SK-N-SH treated with all-trans-retinoic acid at 6 μM for 48 hours (cell line): Measurements from ENCODE around the gene TMBIM4.

Experiments
- ATAC-seq: fragments of 200-7000 bp; cut with Tn5 transposase; 3 replicates; pipeline ENCODE4 v1.9.1; 2020; ENCODE audit warnings: mild to moderate bottlenecking, moderate library complexity
- ARNTL ChIP-seq: fragments of 450-650 bp; formaldehyde crosslinking; IDR thresholded peaks from 2 replicates; pipeline ENCODE4 v1.5.0; 2020; ENCODE audit warnings: low read depth, mild to moderate bottlenecking, moderate library complexity, borderline replicate concordance
- CSDC2 ChIP-seq: fragments of 250-450 bp; sonication (Bioruptor Pico); IDR thresholded peaks from 2 replicates; pipeline ENCODE4 v1.5.0; 2020; ENCODE audit warnings: mild to moderate bottlenecking, moderate library complexity
- CSRNP3 ChIP-seq: fragments of 250-450 bp; sonication (Bioruptor Pico); IDR thresholded peaks from 2 replicates; pipeline ENCODE4 v1.5.1; 2021; ENCODE audit warnings: mild to moderate bottlenecking, moderate library complexity
- ESRRG ChIP-seq: fragments of 250-450 bp; sonication (Bioruptor Pico); IDR thresholded peaks from 2 replicates; pipeline ENCODE4 v1.6.1; 2021; ENCODE audit warnings: mild to moderate bottlenecking
- GLIS3 ChIP-seq: fragments of 250-450 bp; sonication (Bioruptor Pico); IDR thresholded peaks from 2 replicates; pipeline ENCODE4 v1.5.0; 2020; ENCODE audit warnings: mild to moderate bottlenecking, moderate library complexity
- ISL1 ChIP-seq: fragments of 250-450 bp; sonication (Bioruptor Pico); IDR thresholded peaks from 2 replicates; pipeline ENCODE4 v2.1.2; 2022; ENCODE audit warnings: mild to moderate bottlenecking, moderate library complexity
- OSR1 ChIP-seq: fragments of 250-450 bp; sonication (Bioruptor Pico); IDR thresholded peaks from 2 replicates; pipeline ENCODE4 v1.8.0; 2022; ENCODE audit warnings: moderate library complexity, mild to moderate bottlenecking, inconsistent platforms
- PATZ1 ChIP-seq: fragments of 250-450 bp; sonication (Bioruptor Pico); IDR thresholded peaks from 2 replicates; pipeline ENCODE4 v1.8.0; 2020; ENCODE audit warnings: mild to moderate bottlenecking, moderate library complexity, borderline replicate concordance
- PPARA ChIP-seq: fragments of 250-450 bp; sonication (Bioruptor Pico); IDR thresholded peaks from 2 replicates; pipeline ENCODE4 v1.5.0; 2020; ENCODE audit warnings: mild to moderate bottlenecking, borderline replicate concordance
- RARB ChIP-seq: fragments of 250-450 bp; sonication (Bioruptor Pico); IDR thresholded peaks from 2 replicates; pipeline ENCODE4 v1.8.0; 2021; ENCODE audit warnings: mild to moderate bottlenecking, moderate library complexity
- SNAI2 ChIP-seq: fragments of 250-450 bp; sonication (Bioruptor Pico); IDR thresholded peaks from 2 replicates; pipeline ENCODE4 v1.5.0; 2020; ENCODE audit warnings: mild to moderate bottlenecking, moderate library complexity
- TOX ChIP-seq: fragments of 250-450 bp; sonication (Bioruptor Pico); IDR thresholded peaks from 2 replicates; pipeline ENCODE4 v1.8.0; 2021; ENCODE audit warnings: mild to moderate bottlenecking, moderate library complexity, borderline replicate concordance
- ZC3H10 ChIP-seq: fragments of 250-450 bp; sonication (Bioruptor Pico); IDR thresholded peaks from 2 replicates; pipeline ENCODE4 v1.5.1; 2021; ENCODE audit warnings: mild to moderate bottlenecking, moderate library complexity
- ZFP3 ChIP-seq: fragments of 250-450 bp; sonication (Bioruptor Pico); IDR thresholded peaks from 2 replicates; pipeline ENCODE4 v1.5.0; 2020; ENCODE audit warnings: mild to moderate bottlenecking, moderate library complexity
- ZFP30 ChIP-seq: fragments of 450-650 bp; formaldehyde crosslinking; IDR thresholded peaks from 2 replicates; pipeline ENCODE4 v1.5.0; 2022; ENCODE audit warnings: mild to moderate bottlenecking, moderate library complexity
- ZNF565 ChIP-seq: fragments of 450-650 bp; formaldehyde crosslinking; conservative IDR thresholded peaks from 2 replicates; pipeline ENCODE4 v1.5.0; 2020; ENCODE audit warnings: low read depth, mild to moderate bottlenecking, moderate library complexity
- ZNF70 ChIP-seq: fragments of 450-650 bp; formaldehyde crosslinking; IDR thresholded peaks from 2 replicates; pipeline ENCODE4 v1.5.0; 2020; ENCODE audit warnings: mild to moderate bottlenecking, moderate library complexity
- ZNF8 ChIP-seq: fragments of 450-650 bp; formaldehyde crosslinking; IDR thresholded peaks from 2 replicates; pipeline ENCODE4 v1.5.0; 2020; ENCODE audit warnings: mild to moderate bottlenecking, moderate library complexity
- TF ChIP-seq, protein P1 (sequence below): fragments of 250-450 bp; sonication (Bioruptor Pico); IDR thresholded peaks from 2 replicates; pipeline ENCODE4 v1.8.0; 2021; ENCODE audit warnings: low read depth, mild to moderate bottlenecking, moderate library complexity, borderline replicate concordance
- TF ChIP-seq, protein P2 (sequence below): fragments of 250-450 bp; sonication (Bioruptor Pico); IDR thresholded peaks from 2 replicates; pipeline ENCODE4 v1.5.1; 2020; ENCODE audit warnings: low read depth, mild to moderate bottlenecking, moderate library complexity
- TF ChIP-seq, protein P3 (sequence below): fragments of 250-450 bp; sonication (Bioruptor Pico); IDR thresholded peaks from 2 replicates; pipeline ENCODE4 v1.5.0; 2020; ENCODE audit warnings: mild to moderate bottlenecking, moderate library complexity

TMBIM4 gene

GRCh38 chr12:66203820-66204219 is 34.0 kb upstream of the TMBIM4 start:
- ATAC-seq = no peak

DNA sequence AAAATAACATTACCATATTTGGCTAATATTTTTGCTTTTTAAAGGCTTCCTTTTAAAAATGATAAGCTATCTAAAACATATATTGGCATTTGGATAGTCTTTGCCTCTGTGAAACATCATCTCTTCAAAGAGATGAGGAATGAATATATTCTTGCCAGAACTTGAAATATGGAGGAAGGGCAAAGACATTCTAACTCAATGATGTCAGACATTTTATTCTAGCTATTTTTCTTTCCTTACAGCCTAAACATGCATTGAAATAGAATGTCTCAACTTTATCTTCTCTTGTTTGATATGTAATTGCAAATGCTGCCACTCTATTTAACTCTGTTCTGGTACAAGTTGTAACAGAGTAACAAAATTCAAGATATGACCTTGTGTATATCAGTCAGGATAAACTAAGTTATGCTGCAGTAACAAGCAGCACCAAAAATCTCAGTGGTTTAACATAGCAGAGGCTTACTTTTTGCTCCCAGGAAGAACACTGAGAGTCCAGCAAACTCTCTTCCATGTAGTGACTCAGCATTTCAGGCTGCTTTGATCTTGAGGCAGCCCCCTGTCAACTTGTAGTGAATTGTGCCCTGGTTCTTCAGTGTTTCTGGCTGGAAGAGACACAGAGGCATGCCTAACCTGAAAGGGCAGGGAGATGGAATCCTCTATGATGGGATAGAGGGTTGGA is 30.2 kb upstream of the TMBIM4 start:
- TF ChIP-seq, protein P1, sequence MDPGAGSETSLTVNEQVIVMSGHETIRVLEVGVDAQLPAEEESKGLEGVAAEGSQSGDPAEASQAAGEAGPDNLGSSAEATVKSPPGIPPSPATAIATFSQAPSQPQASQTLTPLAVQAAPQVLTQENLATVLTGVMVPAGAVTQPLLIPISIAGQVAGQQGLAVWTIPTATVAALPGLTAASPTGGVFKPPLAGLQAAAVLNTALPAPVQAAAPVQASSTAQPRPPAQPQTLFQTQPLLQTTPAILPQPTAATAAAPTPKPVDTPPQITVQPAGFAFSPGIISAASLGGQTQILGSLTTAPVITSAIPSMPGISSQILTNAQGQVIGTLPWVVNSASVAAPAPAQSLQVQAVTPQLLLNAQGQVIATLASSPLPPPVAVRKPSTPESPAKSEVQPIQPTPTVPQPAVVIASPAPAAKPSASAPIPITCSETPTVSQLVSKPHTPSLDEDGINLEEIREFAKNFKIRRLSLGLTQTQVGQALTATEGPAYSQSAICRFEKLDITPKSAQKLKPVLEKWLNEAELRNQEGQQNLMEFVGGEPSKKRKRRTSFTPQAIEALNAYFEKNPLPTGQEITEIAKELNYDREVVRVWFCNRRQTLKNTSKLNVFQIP (CRISPR knock-in tag) = no peak
- no peak for TF ChIP-seq CSDC2
- TF ChIP-seq SNAI2 (CRISPR knock-in tag) = no peak
- no peak for TF ChIP-seq OSR1 (CRISPR knock-in tag)
- TF ChIP-seq GLIS3 (CRISPR knock-in tag) = no peak
- no peak for TF ChIP-seq RARB (CRISPR knock-in tag)
- TF ChIP-seq PPARA = no peak
- no peak for TF ChIP-seq ZFP3 (CRISPR knock-in tag)
- TF ChIP-seq, protein P2, sequence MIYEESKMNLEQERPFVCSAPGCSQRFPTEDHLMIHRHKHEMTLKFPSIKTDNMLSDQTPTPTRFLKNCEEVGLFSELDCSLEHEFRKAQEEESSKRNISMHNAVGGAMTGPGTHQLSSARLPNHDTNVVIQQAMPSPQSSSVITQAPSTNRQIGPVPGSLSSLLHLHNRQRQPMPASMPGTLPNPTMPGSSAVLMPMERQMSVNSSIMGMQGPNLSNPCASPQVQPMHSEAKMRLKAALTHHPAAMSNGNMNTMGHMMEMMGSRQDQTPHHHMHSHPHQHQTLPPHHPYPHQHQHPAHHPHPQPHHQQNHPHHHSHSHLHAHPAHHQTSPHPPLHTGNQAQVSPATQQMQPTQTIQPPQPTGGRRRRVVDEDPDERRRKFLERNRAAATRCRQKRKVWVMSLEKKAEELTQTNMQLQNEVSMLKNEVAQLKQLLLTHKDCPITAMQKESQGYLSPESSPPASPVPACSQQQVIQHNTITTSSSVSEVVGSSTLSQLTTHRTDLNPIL = no peak
- TF ChIP-seq ZFP30 (CRISPR knock-in tag) = no peak
- no peak for TF ChIP-seq CSRNP3 (CRISPR knock-in tag)
- TF ChIP-seq ARNTL = no peak
- TF ChIP-seq ISL1 (CRISPR knock-in tag) = no peak
- ATAC-seq = no peak

More at GRCh38 chr12:66203820-66204219, 34.0 kb upstream of the TMBIM4 start:
- TF ChIP-seq, protein P1 (CRISPR knock-in tag) = no peak

- no peak for ATAC-seq
- TF ChIP-seq ZC3H10 (CRISPR knock-in tag) = no peak
- TF ChIP-seq, protein P3, sequence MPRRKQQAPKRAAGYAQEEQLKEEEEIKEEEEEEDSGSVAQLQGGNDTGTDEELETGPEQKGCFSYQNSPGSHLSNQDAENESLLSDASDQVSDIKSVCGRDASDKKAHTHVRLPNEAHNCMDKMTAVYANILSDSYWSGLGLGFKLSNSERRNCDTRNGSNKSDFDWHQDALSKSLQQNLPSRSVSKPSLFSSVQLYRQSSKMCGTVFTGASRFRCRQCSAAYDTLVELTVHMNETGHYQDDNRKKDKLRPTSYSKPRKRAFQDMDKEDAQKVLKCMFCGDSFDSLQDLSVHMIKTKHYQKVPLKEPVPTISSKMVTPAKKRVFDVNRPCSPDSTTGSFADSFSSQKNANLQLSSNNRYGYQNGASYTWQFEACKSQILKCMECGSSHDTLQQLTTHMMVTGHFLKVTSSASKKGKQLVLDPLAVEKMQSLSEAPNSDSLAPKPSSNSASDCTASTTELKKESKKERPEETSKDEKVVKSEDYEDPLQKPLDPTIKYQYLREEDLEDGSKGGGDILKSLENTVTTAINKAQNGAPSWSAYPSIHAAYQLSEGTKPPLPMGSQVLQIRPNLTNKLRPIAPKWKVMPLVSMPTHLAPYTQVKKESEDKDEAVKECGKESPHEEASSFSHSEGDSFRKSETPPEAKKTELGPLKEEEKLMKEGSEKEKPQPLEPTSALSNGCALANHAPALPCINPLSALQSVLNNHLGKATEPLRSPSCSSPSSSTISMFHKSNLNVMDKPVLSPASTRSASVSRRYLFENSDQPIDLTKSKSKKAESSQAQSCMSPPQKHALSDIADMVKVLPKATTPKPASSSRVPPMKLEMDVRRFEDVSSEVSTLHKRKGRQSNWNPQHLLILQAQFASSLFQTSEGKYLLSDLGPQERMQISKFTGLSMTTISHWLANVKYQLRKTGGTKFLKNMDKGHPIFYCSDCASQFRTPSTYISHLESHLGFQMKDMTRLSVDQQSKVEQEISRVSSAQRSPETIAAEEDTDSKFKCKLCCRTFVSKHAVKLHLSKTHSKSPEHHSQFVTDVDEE (CRISPR knock-in tag) = no peak
- no peak for TF ChIP-seq TOX (CRISPR knock-in tag)
- no peak for TF ChIP-seq PPARA
- no peak for TF ChIP-seq ZFP3 (CRISPR knock-in tag)
Observed at GRCh38 chr12:66199141-66199540, 29.3 kb upstream of the TMBIM4 start.

GRCh38 chr12:66197495-66197921 is 27.7 kb upstream of the TMBIM4 start:
- ATAC-seq = no peak
- TF ChIP-seq TOX (CRISPR knock-in tag) (no peak), SNAI2 (CRISPR knock-in tag) (no peak), ARNTL (no peak), PPARA (no peak), ZFP30 (CRISPR knock-in tag) (no peak), CSDC2 (no peak), RARB (CRISPR knock-in tag) (no peak), ZNF8 (CRISPR knock-in tag) (no peak), PATZ1 (CRISPR knock-in tag) (no peak), ZNF70 (CRISPR knock-in tag) (no peak), ZC3H10 (CRISPR knock-in tag) (no peak), ISL1 (CRISPR knock-in tag) (no peak), ESRRG (CRISPR knock-in tag) (no peak), ZNF565 (CRISPR knock-in tag) (no peak), CSRNP3 (CRISPR knock-in tag) (no peak)
- TF ChIP-seq, protein P1 (CRISPR knock-in tag) = no peak
